Nephron (organoid): Measurements from ENCODE around the gene KRT74.
A peak's percentile ranks its signal among the peaks of the same experiment; 100 is the strongest.

Experiments
- H3K27ac Mint-ChIP-seq, 3 experiments: 2 replicates each; pipeline ENCODE4 v1.8.0; 2020; ENCODE audit warnings: mixed read lengths in 3 of 3, mild to moderate bottlenecking in 2 of 3, moderate library complexity in 1 of 3
- H3K27me3 Mint-ChIP-seq: 2 replicates; pipeline ENCODE4 v1.8.0; 2021; ENCODE audit warnings: low read depth, mild to moderate bottlenecking, moderate library complexity, mixed read lengths
- H3K36me3 Mint-ChIP-seq: 2 replicates; pipeline ENCODE4 v1.8.0; 2020; ENCODE audit warnings: low read depth, mixed read lengths
- H3K4me1 Mint-ChIP-seq: 2 replicates; pipeline ENCODE4 v1.8.0; 2020; ENCODE audit warnings: mixed read lengths
- H3K4me3 Mint-ChIP-seq, 3 experiments: 2 replicates each; pipeline ENCODE4 v1.8.0; 2020; ENCODE audit warnings: mild to moderate bottlenecking in 3 of 3, mixed read lengths in 3 of 3, moderate library complexity in 2 of 3
- H3K9me3 Mint-ChIP-seq: 2 replicates; pipeline ENCODE4 v1.8.0; 2020; ENCODE audit warnings: mixed read lengths
- TF ChIP-seq, protein P1 (sequence below), 3 experiments: fragments of 200-600 bp; sonication (generic); IDR thresholded peaks; one replicate each; pipeline ENCODE4 v1.5.0; 2021; ENCODE audit warnings: antibody characterized with exemption in 3 of 3; ENCODE audit not compliant: unreplicated experiment in 3 of 3

KRT74 gene

DNA sequence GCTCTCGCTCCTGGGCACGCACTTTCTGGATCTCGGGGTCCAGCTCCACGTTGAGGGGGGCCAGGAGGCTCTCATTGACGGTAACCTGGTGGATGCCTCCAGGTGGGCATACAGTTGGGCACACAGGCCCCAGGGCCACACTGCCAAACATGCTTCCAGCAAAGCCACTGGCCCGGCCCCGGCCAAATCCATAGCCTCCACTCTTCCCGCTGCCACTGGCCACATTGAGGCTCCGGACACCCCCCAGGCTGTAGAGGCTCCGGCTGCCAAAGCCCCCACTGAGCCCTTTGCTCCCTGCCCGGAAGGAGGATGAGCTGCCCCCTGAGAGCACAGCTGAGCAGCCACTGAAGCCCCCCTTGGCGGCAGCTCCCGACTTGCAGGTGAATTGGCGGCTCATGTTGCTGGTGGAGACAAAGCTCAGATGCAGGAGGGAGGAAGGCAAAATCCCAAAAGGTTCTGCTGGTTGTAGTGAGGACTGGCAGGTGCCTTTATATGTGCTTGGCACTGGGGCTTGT is 20.9 kb downstream of the KRT74 start, which contains the start of gene KRT71:
Gene KRT71 (minus strand): TSS at position 465 of the 515 bp plus-strand sequence. CDS start 68 bp downstream, at position 397.
- H3K36me3 Mint-ChIP-seq: no peaks in the 10 kb centered on the region

GRCh38 chr12:52552055-52552454 is 21.6 kb downstream of the KRT74 start:
- Mint-ChIP-seq H3K4me1 (no peaks in the 10 kb centered on the region), H3K27ac (no peak overlapping the region), H3K27me3 (peaks cover 26% of the 10 kb centered on the region), H3K9me3 (no peaks in the 10 kb centered on the region), H3K4me3 (no peak overlapping the region), H3K36me3 (no peaks in the 10 kb centered on the region)
- TF ChIP-seq, protein P1, sequence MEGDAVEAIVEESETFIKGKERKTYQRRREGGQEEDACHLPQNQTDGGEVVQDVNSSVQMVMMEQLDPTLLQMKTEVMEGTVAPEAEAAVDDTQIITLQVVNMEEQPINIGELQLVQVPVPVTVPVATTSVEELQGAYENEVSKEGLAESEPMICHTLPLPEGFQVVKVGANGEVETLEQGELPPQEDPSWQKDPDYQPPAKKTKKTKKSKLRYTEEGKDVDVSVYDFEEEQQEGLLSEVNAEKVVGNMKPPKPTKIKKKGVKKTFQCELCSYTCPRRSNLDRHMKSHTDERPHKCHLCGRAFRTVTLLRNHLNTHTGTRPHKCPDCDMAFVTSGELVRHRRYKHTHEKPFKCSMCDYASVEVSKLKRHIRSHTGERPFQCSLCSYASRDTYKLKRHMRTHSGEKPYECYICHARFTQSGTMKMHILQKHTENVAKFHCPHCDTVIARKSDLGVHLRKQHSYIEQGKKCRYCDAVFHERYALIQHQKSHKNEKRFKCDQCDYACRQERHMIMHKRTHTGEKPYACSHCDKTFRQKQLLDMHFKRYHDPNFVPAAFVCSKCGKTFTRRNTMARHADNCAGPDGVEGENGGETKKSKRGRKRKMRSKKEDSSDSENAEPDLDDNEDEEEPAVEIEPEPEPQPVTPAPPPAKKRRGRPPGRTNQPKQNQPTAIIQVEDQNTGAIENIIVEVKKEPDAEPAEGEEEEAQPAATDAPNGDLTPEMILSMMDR (IDR thresholded peaks at IDR 0.05; ENCODE audit: unreplicated experiment in 3 of 3): no peak

More for the DNA sequence above, 20.9 kb downstream of the KRT74 start, which contains the start of gene KRT71:
- H3K4me1 Mint-ChIP-seq: no peaks in the 10 kb centered on the region
- peaks cover 30% of the 10 kb centered on the region for H3K27me3 Mint-ChIP-seq
- no peak within 1 kb of the TSS for H3K4me3 Mint-ChIP-seq
- H3K9me3 Mint-ChIP-seq: no peaks in the 10 kb centered on the region
- H3K27ac Mint-ChIP-seq: no peak within 1 kb of the TSS
- TF ChIP-seq, protein P1 (IDR thresholded peaks at IDR 0.05; ENCODE audit: unreplicated experiment in 3 of 3): no peak

GRCh38 chr12:52551216-52551865 is 22.3 kb downstream of the KRT74 start:
- no peak overlapping the region for H3K4me3 Mint-ChIP-seq
- H3K27ac Mint-ChIP-seq: peak overlapping the region in 1 of 3 experiments; percentile 37
- H3K9me3 Mint-ChIP-seq: no peaks in the 10 kb centered on the region
- H3K36me3 Mint-ChIP-seq: no peaks in the 10 kb centered on the region
- H3K27me3 Mint-ChIP-seq: peaks cover 24% of the 10 kb centered on the region
- no peaks in the 10 kb centered on the region for H3K4me1 Mint-ChIP-seq
- TF ChIP-seq, protein P1 (IDR thresholded peaks at IDR 0.05; ENCODE audit: unreplicated experiment in 3 of 3): no peak

GRCh38 chr12:52546126-52546525 is 27.5 kb downstream of the KRT74 start:
- TF ChIP-seq, protein P1 (IDR thresholded peaks at IDR 0.05; ENCODE audit: unreplicated experiment in 3 of 3): no peak
- Mint-ChIP-seq H3K4me3 (no peak overlapping the region), H3K4me1 (no peaks in the 10 kb centered on the region), H3K27ac (no peak overlapping the region), H3K36me3 (no peaks in the 10 kb centered on the region), H3K27me3 (peaks cover 26% of the 10 kb centered on the region), H3K9me3 (no peaks in the 10 kb centered on the region)

GRCh38 chr12:52543985-52544883 is 29.4 kb downstream of the KRT74 start:
- Mint-ChIP-seq H3K36me3 (no peaks in the 10 kb centered on the region), H3K27ac (no peak overlapping the region), H3K4me1 (peaks cover 3% of the 10 kb centered on the region), H3K4me3 (no peak overlapping the region), H3K27me3 (peaks cover 10% of the 10 kb centered on the region), H3K9me3 (no peaks in the 10 kb centered on the region)
- TF ChIP-seq, protein P1 (IDR thresholded peaks at IDR 0.05; ENCODE audit: unreplicated experiment in 3 of 3): no peak
